SK-N-SH (cell line): ENCODE data around the gene DDIT3. TPM values are rescaled to one million over a fixed set of nuclear protein-coding genes. Genes with fewer than 3 reads are reported as not detected.

Experiments used
- CTCF ChIA-PET: fragments of 300-600, 350-600 bp; formaldehyde crosslinking; extraction: SDS; loops from one replicate; lab custom pipeline; 2021; lab: Yijun Ruan, JAX
- POLR2A ChIA-PET: fragments of 350-600 bp; sonication (Branson Sonifier 250); formaldehyde crosslinking; extraction: SDS; loops from one replicate; lab custom pipeline; 2020; ENCODE audit warnings: antibody characterized with exemption, inconsistent platforms; lab: Yijun Ruan, JAX
- DNase-seq: peaks from one replicate; pipeline ENCODE4 v3.0.0; 2012
- H2AFZ ChIP-seq: fragments of 200-600 bp; sonication (generic); 2 replicates; pipeline ENCODE4 v1.8.1; 2016; ENCODE audit warnings: antibody characterized with exemption, mild to moderate bottlenecking, low read depth
- H3F3A ChIP-seq: fragments of 200-600 bp; sonication (generic); replicated peaks from 2 replicates; pipeline ENCODE3; 2016; ENCODE audit warnings: antibody characterized with exemption, mild to moderate bottlenecking; ENCODE audit not compliant: insufficient read depth
- H3K27ac ChIP-seq, 2 experiments: fragments of 200-500 bp in 1 of 2; fragments of 200-600 bp in 1 of 2; sonication (Bioruptor generic) in 1 of 2; sonication (generic), shearing (Covaris generic) in 1 of 2; 2 replicates each; pipeline versions ENCODE4 v1.5.1 to v1.6.1; 2014 to 2016; ENCODE audit warnings: low read depth in 2 of 2, inconsistent platforms in 1 of 2, low read length in 1 of 2, mild to moderate bottlenecking in 1 of 2, mixed read lengths in 1 of 2
- H3K27me3 ChIP-seq: fragments of 200-600 bp; sonication (generic), shearing (Covaris generic); 2 replicates; pipeline ENCODE4 v1.6.1; 2016; ENCODE audit warnings: mixed run types; ENCODE audit not compliant: insufficient read depth
- H3K36me3 ChIP-seq, 2 experiments: fragments of 200-500 bp in 1 of 2; fragments of 200-600 bp in 1 of 2; sonication (Bioruptor generic) in 1 of 2; sonication (generic) in 1 of 2; replicated peaks in 1 of 2; 2 replicates each; pipeline versions ENCODE3 to v1.5.1; 2014 to 2016; ENCODE audit warnings: low read length in 1 of 2, mild to moderate bottlenecking in 1 of 2; ENCODE audit not compliant: insufficient read depth in 2 of 2, control insufficient read depth in 1 of 2
- H3K4me1 ChIP-seq, 2 experiments: fragments of 200-500 bp in 1 of 2; fragments of 200-600 bp in 1 of 2; sonication (Bioruptor generic) in 1 of 2; sonication (generic), shearing (Covaris generic) in 1 of 2; 2 replicates each; pipeline versions ENCODE4 v1.5.1 to v1.6.1; 2014 to 2016; ENCODE audit warnings: low read depth in 1 of 2, low read length in 1 of 2, mixed run types in 1 of 2; ENCODE audit not compliant: insufficient read depth in 2 of 2, control insufficient read depth in 1 of 2
- H3K4me2 ChIP-seq: fragments of 200-600 bp; sonication (generic), shearing (Covaris generic); 2 replicates; pipeline ENCODE4 v1.6.1; 2017; ENCODE audit warnings: mixed run types
- H3K4me3 ChIP-seq, 2 experiments: fragments of 200-500 bp in 1 of 2; fragments of 200-600 bp in 1 of 2; sonication (Bioruptor generic) in 1 of 2; sonication (generic), shearing (Covaris generic) in 1 of 2; 2 replicates each; pipeline versions ENCODE4 v1.5.1 to v1.8.1; 2014 to 2016; ENCODE audit warnings: low read depth in 2 of 2, inconsistent platforms in 1 of 2, low read length in 1 of 2, mild to moderate bottlenecking in 1 of 2, mixed read lengths in 1 of 2, moderate library complexity in 1 of 2
- H3K79me2 ChIP-seq: fragments of 200-600 bp; sonication (generic); 2 replicates; pipeline ENCODE4 v1.8.1; 2017; ENCODE audit warnings: mild to moderate bottlenecking; ENCODE audit not compliant: insufficient read depth
- H3K9ac ChIP-seq: fragments of 200-600 bp; sonication (generic); 2 replicates; pipeline ENCODE4 v1.6.1; 2017; ENCODE audit warnings: mixed run types
- H3K9me2 ChIP-seq: fragments of 200-600 bp; sonication (generic); 2 replicates; pipeline ENCODE4 v1.6.1; 2017; ENCODE audit warnings: mixed run types
- H3K9me3 ChIP-seq: fragments of 200-600 bp; sonication (generic); 2 replicates; pipeline ENCODE4 v1.6.1; 2017; ENCODE audit warnings: mixed run types, mild to moderate bottlenecking, moderate library complexity
- H4K20me1 ChIP-seq: fragments of 200-600 bp; sonication (generic); 2 replicates; pipeline ENCODE4 v1.6.1; 2017; ENCODE audit warnings: mild to moderate bottlenecking, mixed run types; ENCODE audit not compliant: insufficient read depth
- ELF1 ChIP-seq: IDR thresholded peaks from 2 replicates; pipeline ENCODE4 v1.4.0; 2012
- FOSL2 ChIP-seq: IDR thresholded peaks from 2 replicates; pipeline ENCODE4 v1.4.0; 2012; ENCODE audit warnings: low read depth, mild to moderate bottlenecking, moderate library complexity, borderline replicate concordance
- FOXM1 ChIP-seq: IDR thresholded peaks from 2 replicates; pipeline ENCODE4 v1.4.0; 2012; ENCODE audit warnings: low read depth, mild to moderate bottlenecking
- GATA2 ChIP-seq: sonication (generic); formaldehyde crosslinking; IDR thresholded peaks from 2 replicates; pipeline ENCODE4 v1.5.0; 2020; ENCODE audit warnings: mild to moderate bottlenecking, missing genetic modification reagents
- MAX ChIP-seq: IDR thresholded peaks from 2 replicates; pipeline ENCODE4 v1.4.0; 2012; ENCODE audit warnings: low read depth
- MEF2A ChIP-seq: IDR thresholded peaks from 2 replicates; pipeline ENCODE4 v1.4.0; 2012; ENCODE audit warnings: low read depth, borderline replicate concordance
- NFIC ChIP-seq: IDR thresholded peaks from 2 replicates; pipeline ENCODE4 v1.4.0; 2012; ENCODE audit warnings: borderline replicate concordance
- NRF1 ChIP-seq: IDR thresholded peaks from 2 replicates; pipeline ENCODE4 v1.6.1; 2012; ENCODE audit warnings: low read depth, mild to moderate bottlenecking, low read length
- RAD21 ChIP-seq: IDR thresholded peaks from 2 replicates; pipeline ENCODE4 v1.6.1; 2012; ENCODE audit warnings: mild to moderate bottlenecking, low read length
- REST ChIP-seq: IDR thresholded peaks from 2 replicates; pipeline ENCODE4 v1.6.1; 2012; ENCODE audit warnings: mild to moderate bottlenecking, low read depth, low read length, moderate library complexity
- SIN3A ChIP-seq: IDR thresholded peaks from 2 replicates; pipeline ENCODE4 v1.6.1; 2012; ENCODE audit warnings: low read depth, mild to moderate bottlenecking, low read length, moderate library complexity, borderline replicate concordance
- SMC3 ChIP-seq: IDR thresholded peaks from 2 replicates; pipeline ENCODE4 v1.6.1; 2012; ENCODE audit warnings: low read depth, low read length, improper control_type of control experiment
- TEAD4 ChIP-seq: IDR thresholded peaks from 2 replicates; pipeline ENCODE4 v1.4.0; 2012; ENCODE audit warnings: mild to moderate bottlenecking, borderline replicate concordance; ENCODE audit not compliant: insufficient read depth
- USF1 ChIP-seq: IDR thresholded peaks from 2 replicates; pipeline ENCODE4 v1.4.0; 2012; ENCODE audit warnings: low read depth, borderline replicate concordance
- USF2 ChIP-seq: fragments of 150-350 bp; IDR thresholded peaks from 2 replicates; pipeline ENCODE4 v1.6.1; 2017; ENCODE audit warnings: antibody characterized with exemption, low read length, low read depth, borderline replicate concordance
- YY1 ChIP-seq: IDR thresholded peaks from 2 replicates; pipeline ENCODE4 v1.4.0; 2012; ENCODE audit warnings: low read depth, mild to moderate bottlenecking
- ZBTB33 ChIP-seq: IDR thresholded peaks from 2 replicates; pipeline ENCODE4 v1.4.0; 2012; ENCODE audit warnings: low read depth, borderline replicate concordance
- WGBS: methylation state at CpG from one replicate; pipeline ENCODE4 v1.1.6; 2017; ENCODE audit warnings: low lambda C conversion rate; 5-methylcytosine and 5-hydroxymethylcytosine counted together
- polyA plus RNA-seq, 3 experiments: library from polyadenylated mRNA; depleted of rRNA; stranded (reverse); fragments of >200 nt; gene quantifications; 2 replicates each; pipeline ENCODE4 v1.2.3, GENCODE V29; 2012

The DDIT3 gene
- polyA plus RNA-seq, 1 of the 3 experiments (the other 2 are of a cell fraction): 26.3 TPM

- WGBS: 82% methylated on average over 12 of the region's 12 CpGs
- Histone ChIP-seq H2AFZ (no peak overlapping the region), H3K36me3 (no peaks in the 10 kb centered on the region), H4K20me1 (no peaks in the 10 kb centered on the region), H3K9me3 (no peaks in the 10 kb centered on the region), H3K79me2 (no peaks in the 10 kb centered on the region), H3K9me2 (no peaks in the 10 kb centered on the region), H3K4me3 (no peak overlapping the region), H3K27ac (no peak overlapping the region)
- no peak for DNase-seq
- POLR2A ChIA-PET: no interaction called here
- no peak for TF ChIP-seq RAD21
- TF ChIP-seq, all 33 proteins: peak for 0
- Histone ChIP-seq H3K4me1 (peaks cover 0 to 10% of the 10 kb centered on the region in 2 experiments; a peak in 3 of 4 replicates), H3F3A (no peaks in the 10 kb centered on the region), H3K27me3 (peaks cover 37% of the 10 kb centered on the region), H3K9ac (no peak overlapping the region), H3K4me2 (no peak overlapping the region)
- CTCF ChIA-PET: interaction anchor here (0.7 to 4.8 kb wide), 3 partner anchors 15 to 33 kb away, joined by 3 to 67 read pairs (median 3); partner anchors contain the start of gene GLI1
Measured at GRCh38 chr12:57477710-57478681, 42.3 kb downstream of the DDIT3 start.

GRCh38 chr12:57476993-57477709 is 43.2 kb downstream of the DDIT3 start:
- H2AFZ ChIP-seq: no peak overlapping the region
- no peak overlapping the region for H3K27ac ChIP-seq
- no peaks in the 10 kb centered on the region for H4K20me1 ChIP-seq
- peaks cover 0 to 10% of the 10 kb centered on the region in 2 experiments; a peak in 3 of 4 replicates for H3K4me1 ChIP-seq
- no peaks in the 10 kb centered on the region for H3K36me3 ChIP-seq
- peaks cover 45% of the 10 kb centered on the region for H3K27me3 ChIP-seq
- H3K9me3 ChIP-seq: no peaks in the 10 kb centered on the region
- no peaks in the 10 kb centered on the region for H3K9me2 ChIP-seq
- no peak for DNase-seq
- CTCF ChIA-PET: interaction anchor here (1.1 to 4.8 kb wide), 4 partner anchors 9 to 154 kb away, joined by 3 to 67 read pairs (median 3); partner anchors contain the start of gene GLI1
- no peak overlapping the region for H3K4me3 ChIP-seq
- H3K9ac ChIP-seq: no peak overlapping the region
- no peaks in the 10 kb centered on the region for H3F3A ChIP-seq
- H3K79me2 ChIP-seq: no peaks in the 10 kb centered on the region
- 88% methylated on average over 12 of the region's 15 CpGs for WGBS
- POLR2A ChIA-PET: no interaction called here
- no peak overlapping the region for H3K4me2 ChIP-seq
- TF ChIP-seq SIN3A (no peak), USF2 (no peak), FOXM1 (no peak), NFIC (no peak), FOSL2 (no peak), MAX (no peak), GATA2 (CRISPR knock-in tag) (no peak), YY1 (no peak), SMC3 (no peak), TEAD4 (no peak), MEF2A (no peak), ZBTB33 (no peak), ELF1 (no peak), USF1 (no peak), REST (no peak), NRF1 (no peak)
